Epithelial cell of umbilical artery (primary cell): ENCODE results near the gene CEACAM21. TPM values are rescaled to one million over a fixed set of nuclear protein-coding genes. Genes with fewer than 3 reads are reported as not detected.

Experiments
- total RNA-seq: library from RNA; depleted of rRNA; stranded (reverse); fragments of >200 nt; gene quantifications from 2 replicates; pipeline ENCODE4 v1.2.3, GENCODE V29; 2014

CEACAM21 gene
- total RNA-seq: 0.32 TPM in 1 of 2 replicates, not detected in the other

GRCh38 chr19:41575998-41576397 is at the start of gene CEACAM21:
Gene CEACAM21 (plus strand): TSS chr19:41576166. CDS start chr19:41576275, 109 bp downstream.

DNA sequence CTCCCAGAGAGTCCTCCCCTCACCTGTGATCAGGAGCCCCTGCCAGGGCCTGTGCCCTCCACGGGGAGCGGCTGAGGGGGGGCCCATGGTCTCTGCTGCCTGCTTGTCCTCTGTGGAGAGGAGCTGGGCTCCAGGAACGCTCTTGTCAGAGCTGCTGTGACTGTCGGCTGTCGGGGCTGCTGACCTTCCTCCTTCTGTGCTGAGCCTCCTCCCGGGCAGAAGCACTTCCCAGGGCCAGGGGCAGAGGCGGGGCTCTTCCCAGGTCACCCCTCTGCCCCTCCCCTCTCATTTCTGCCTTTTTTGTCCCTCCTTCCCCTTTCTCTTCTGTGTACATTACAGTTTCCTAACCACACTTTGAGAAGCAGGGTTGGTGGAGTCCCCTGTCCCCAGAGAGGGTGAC is 50.9 kb downstream of the CEACAM21 start, which contains the start of gene CEACAM4:
TSS of gene CEACAM4 (minus strand) at position 198 of the 400 bp plus-strand sequence. CDS start at position 87, 111 bp downstream.

Other genes with a start within 250 kb of the CEACAM21 start
- 16.4 and 41.6 TPM in 2 replicates for gene TGFB1, start 222.2 kb upstream of the CEACAM21 start, total RNA-seq
- 8.8 and 10.1 TPM in 2 replicates for gene B9D2, start 212.0 kb upstream of the CEACAM21 start, total RNA-seq
- gene TMEM91, start 199.6 kb upstream of the CEACAM21 start, total RNA-seq: 5.3 and 8.4 TPM in 2 replicates
- gene EXOSC5, start 178.8 kb upstream of the CEACAM21 start, total RNA-seq: 20.7 and 25.7 TPM in 2 replicates
- gene BCKDHA, start 178.3 kb upstream of the CEACAM21 start, total RNA-seq: 37.8 and 56.5 TPM in 2 replicates
- 2.6 and 4.4 TPM in 2 replicates for gene B3GNT8, start 148.8 kb upstream of the CEACAM21 start, total RNA-seq
- gene DMAC2, start 136.3 kb upstream of the CEACAM21 start, total RNA-seq: 45.9 and 59.8 TPM in 2 replicates
- not detected in 2 replicates for gene ERICH4, start 133.0 kb upstream of the CEACAM21 start, total RNA-seq
- not detected in 2 replicates for gene CEACAM4, start 50.9 kb downstream of the CEACAM21 start, total RNA-seq
- 0.32 TPM in 1 of 2 replicates, not detected in the other for gene CEACAM7, start 112.1 kb downstream of the CEACAM21 start, total RNA-seq
- not detected in 2 replicates for gene CEACAM5, start 132.5 kb downstream of the CEACAM21 start, total RNA-seq
- not detected in 2 replicates for gene CEACAM6, start 179.4 kb downstream of the CEACAM21 start, total RNA-seq
- gene CEACAM3, start 220.4 kb downstream of the CEACAM21 start, total RNA-seq: not detected in 2 replicates